Suppressor macrophage (primary cell): ENCODE measurements around the gene TPRG1.

Experiments
- DNase-seq, 4 experiments: peaks; one replicate each; pipeline ENCODE4 v3.0.0-alpha.2; 2020 to 2022

TPRG1 gene

DNA sequence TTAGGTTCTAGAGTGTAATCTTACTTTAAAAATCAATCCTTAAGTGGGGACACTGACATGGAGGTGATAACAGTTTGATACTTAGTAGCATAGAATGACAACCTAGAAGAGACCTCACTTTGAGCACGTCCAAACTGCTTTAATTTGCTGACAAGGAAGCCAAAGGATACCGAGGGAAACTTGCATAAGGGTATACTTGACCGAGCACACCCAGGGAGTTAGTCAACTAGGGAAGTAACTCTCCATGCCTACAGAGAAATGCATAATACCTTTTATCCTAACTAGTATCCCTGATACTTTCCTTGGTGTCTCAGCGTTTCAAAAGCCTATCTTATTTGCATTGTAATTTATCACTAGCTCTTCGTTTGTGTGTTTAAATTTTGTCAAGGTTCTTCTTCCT, 5.5 kb upstream of the TPRG1 start:
- no peak for DNase-seq

DNA sequence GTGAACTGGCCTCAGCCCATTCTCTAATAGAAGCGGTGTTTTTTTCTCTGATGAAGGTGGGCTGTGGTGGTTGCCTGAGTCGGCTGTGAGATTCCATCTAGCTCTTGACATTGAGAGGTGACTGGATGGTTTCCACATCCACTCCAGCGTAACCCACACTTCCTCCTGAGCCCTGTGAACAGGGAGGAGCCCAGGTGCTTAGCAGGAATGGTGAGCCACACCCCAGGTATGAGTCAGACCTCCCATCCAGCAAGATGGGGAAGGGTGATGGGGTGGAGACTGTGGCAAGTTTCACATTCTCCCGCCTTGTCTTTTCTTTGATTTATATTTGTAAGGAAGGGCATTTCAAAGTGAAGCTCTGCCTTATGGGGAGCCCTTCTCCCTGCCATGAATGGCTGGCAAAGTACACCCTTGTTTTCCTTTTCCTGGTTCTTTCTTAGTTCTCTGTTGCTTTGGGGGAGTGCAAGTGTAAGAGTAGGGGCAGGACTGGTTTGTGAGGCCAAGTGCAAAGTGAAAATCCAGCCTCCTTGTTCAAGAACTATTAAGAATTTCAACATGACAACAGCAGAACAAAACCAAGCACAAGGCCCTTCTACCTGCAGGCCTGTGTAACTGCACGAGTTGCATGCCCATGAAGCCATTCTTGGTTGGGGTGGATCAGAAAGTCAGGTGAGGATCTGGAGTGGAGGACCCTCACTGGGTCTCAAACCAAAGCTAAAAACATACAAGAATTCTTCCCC, 4.6 kb upstream of the TPRG1 start:
- DNase-seq = no peak

GRCh38 chr3:189168711-189169110, 3.1 kb upstream of the TPRG1 start:
- DNase-seq = no peak

DNA sequence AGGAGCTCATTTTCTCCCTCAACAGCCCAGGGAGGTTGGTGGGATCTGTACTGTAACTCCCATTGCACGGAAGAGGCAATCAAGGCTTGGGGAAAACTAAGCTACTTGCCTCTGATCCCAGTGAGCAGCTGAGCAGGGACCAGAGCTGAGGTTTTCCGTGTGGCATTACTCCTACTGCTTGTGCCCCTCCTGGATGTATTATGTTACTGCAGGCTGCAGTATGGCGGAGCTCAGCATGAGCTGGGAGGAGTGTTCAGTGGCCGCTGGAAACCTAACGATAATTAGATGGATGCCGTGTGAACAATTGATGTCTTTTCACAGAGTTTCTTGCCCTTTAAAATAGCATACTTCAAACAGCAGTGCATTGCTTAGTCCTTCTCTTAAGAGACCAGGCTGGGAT, 2.0 kb upstream of the TPRG1 start:
- DNase-seq = no peak

GRCh38 chr3:189170559-189170958, 1.2 kb upstream of the TPRG1 start:
- DNase-seq = no peak

- DNase-seq = no peak
These were observed 1.1 kb downstream of the TPRG1 start for GRCh38 chr3:189172668-189173419.

GRCh38 chr3:189184566-189184965, 12.8 kb downstream of the TPRG1 start:
- no peak for DNase-seq

DNA sequence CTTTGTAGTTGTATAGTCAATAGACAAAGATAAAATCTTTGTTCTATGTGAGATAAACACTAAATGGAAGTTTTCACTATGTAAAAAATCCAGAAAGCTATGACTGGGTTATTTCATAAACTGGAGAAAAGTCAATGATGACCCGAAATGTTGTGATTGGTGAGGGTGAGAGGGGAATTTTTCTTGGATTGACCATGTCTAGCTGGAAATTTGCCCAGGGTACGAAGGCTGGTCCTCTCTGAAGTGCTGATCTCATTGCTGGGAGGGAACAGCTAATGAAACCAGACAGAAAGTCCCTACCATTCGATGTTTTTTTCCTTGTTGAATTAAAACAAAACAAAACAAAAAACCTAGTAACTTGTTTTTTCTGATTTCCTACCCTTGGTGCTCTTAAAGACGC, 14.3 kb downstream of the TPRG1 start:
- DNase-seq = peak in 2 of 4 experiments; percentile 6 to 15

DNA sequence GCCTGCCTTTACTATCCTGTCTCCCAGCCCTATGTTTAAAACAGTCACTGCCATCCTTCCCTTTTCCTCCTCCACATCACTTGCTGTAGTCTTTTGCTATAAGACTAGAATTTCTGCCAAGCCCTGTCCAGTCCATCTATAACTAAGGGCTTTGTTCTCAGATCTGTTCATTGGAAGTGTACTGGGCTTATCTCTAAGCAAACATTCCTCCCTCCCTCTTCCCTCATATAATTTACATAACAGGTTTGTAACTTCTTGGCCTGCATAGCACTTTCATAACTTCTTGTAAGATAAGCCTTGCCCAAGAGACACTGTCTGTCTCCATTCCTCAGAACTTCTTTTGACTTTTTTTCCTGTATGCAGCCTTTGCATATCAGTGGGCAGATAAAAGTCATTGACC, 16.7 kb downstream of the TPRG1 start:
- DNase-seq = no peak

DNA sequence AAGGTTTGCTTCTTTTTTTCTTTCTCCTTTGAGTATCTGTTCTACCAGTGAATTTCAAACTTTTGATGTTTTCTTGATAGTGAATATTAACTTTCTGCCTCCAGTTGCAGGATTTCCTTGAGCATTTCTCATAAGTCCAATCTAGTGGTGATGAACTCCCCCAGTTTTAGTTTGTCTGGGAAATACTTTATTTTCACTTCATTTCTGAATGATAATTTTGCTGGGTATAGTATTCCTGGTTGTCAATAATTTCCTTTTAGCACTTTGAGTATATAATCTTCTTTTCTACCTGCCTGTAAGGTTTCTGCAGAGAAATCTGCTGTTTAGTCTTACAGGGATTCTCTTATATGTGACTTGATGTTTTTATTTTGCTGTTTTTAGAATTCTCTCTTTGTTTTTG, 21.0 kb downstream of the TPRG1 start:
- no peak for DNase-seq

GRCh38 chr3:189195302-189195701, 23.5 kb downstream of the TPRG1 start:
- DNase-seq = no peak

DNA sequence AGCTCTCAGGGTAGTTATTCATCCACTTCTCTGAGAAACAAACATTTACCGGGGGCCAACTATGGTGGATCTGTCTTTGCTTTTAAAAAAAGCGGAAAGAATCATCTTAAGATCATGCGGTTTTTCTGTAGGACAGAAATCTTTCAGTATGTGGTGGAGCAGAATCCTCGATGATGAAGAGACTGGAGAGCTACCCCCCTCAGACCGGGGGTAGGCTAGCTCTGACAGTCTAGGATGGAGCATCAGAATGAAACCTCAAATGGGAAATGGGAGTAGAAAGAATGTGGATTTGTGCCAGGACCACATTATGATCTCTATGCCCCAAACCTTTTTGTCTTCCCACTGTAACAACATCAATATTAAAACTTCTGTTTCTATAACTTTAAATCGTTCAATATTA, 30.3 kb downstream of the TPRG1 start:
- DNase-seq = no peak

DNA sequence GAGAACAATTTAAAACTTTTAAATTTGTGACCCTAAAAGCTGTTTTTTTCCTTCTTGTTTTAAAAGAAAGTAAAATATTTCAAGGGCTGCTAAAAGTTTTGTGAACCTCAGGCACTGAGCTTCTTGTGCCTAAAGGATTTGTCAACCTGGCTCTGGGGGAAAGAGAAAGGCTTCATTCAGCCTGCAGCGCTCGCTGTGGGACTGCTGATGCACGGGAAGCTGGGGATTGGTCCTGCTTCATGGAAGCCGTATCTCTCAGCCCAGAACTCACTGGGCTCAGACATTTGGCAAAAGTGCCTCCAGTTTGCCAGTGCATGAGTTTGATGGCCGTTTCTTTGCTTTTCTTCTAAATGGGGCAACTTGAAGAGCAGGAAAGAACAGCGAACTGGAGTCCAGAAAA, 30.8 kb downstream of the TPRG1 start:
- DNase-seq = no peak

GRCh38 chr3:189204167-189204866, 32.5 kb downstream of the TPRG1 start:
- DNase-seq = no peak

DNA sequence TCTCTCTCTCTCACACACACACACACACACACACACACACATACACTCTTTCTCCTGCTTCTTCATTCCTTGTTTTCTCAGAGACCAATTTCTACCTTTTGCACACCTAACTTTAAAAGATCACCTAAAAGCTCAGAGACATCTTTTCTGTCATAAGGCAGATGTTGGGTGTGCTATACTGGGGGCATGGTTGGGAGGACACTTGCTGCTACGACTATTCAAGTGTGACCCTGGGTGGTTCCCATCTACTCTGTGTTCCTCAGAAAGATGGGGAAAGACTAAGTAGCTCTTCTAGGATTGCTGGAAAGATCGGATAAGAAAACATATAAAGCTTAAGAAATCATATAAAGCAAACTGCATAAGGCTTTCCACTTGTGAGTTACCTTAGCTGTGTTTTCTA, 33.2 kb downstream of the TPRG1 start:
- DNase-seq = no peak

DNA sequence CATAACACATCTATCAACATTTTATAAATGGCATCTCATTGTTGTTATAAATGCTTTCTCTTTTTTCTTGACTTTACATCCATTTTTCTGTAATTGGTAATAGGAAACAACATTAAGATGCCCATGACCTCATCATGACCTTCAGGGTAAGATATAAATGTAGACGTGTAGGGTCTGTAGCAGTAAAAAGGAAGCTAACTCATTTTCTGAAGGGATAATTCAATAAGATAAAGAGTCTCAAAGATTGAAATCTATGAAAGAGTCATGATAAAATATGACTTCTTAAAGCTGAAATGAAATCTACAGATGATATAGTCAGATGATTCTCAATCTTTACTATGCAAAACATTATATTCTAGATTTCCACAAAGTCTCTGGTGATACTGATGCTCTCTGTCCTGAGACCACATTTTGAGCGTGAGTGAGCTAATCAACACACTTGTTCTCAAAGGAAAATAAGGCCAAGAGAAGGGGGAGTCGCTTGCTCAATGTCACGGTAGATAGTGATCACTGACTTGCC, 38.5 kb downstream of the TPRG1 start:
- DNase-seq = no peak

DNA sequence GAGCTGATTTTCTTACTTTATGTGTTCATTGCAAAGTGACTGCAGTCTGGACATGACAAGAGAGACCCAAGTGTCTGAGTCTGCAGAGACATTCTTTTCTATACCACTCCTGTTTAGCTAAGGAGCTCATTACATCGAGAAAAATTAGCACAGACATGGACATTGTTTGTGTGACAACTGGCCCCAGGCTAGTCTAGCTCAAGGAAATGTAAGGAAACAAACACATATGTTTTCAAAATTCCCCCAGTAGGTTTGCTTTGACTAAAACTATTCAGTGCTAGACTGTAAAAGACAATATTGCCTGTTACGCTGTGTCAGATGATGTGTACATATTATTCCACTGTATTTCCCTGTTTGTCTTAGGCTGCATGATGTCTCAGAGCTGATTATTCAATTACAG, 40.9 kb downstream of the TPRG1 start:
- DNase-seq = no peak

- no peak for DNase-seq
These were observed 42.9 kb downstream of the TPRG1 start for GRCh38 chr3:189214651-189215050.

- no peak for DNase-seq
These were observed 51.3 kb downstream of the TPRG1 start for GRCh38 chr3:189222927-189223636.

GRCh38 chr3:189225431-189225830, 53.7 kb downstream of the TPRG1 start:
- no peak for DNase-seq

GRCh38 chr3:189227249-189227648, 55.5 kb downstream of the TPRG1 start:
- DNase-seq = no peak

- DNase-seq = peak; percentile 38 to 69 (median 60)
These were observed 57.5 kb downstream of the TPRG1 start for GRCh38 chr3:189229196-189229828.
